GM23248 (cell line): Measurements from ENCODE around the gene HSF4.

Source experiments
- EZH2 ChIP-seq: fragments of 200-600 bp; sonication (generic); IDR thresholded peaks from 2 replicates; pipeline ENCODE4 v1.6.1; 2018; ENCODE audit warnings: antibody characterized with exemption, mild to moderate bottlenecking; ENCODE audit not compliant: insufficient read depth, poor library complexity, severe bottlenecking
- EZH2phosphoT487 ChIP-seq: fragments of 200-600 bp; sonication (generic); IDR thresholded peaks from 2 replicates; pipeline ENCODE4 v1.6.1; 2018; ENCODE audit warnings: antibody characterized with exemption, moderate library complexity, mild to moderate bottlenecking, low read depth; ENCODE audit not compliant: insufficient read depth

- TF ChIP-seq EZH2 (no peak), EZH2phosphoT487 (no peak)
Measured at GRCh38 chr16:67156143-67156844, 8.3 kb upstream of the HSF4 start.
